B cell (primary cell): ENCODE measurements around the gene HTRA2.

Experiments used
- EZH2 ChIP-seq: IDR thresholded peaks from 2 replicates; pipeline ENCODE4 v1.6.1; 2012; ENCODE audit warnings: borderline replicate concordance, low read depth, mild to moderate bottlenecking, moderate library complexity, low read length; ENCODE audit not compliant: insufficient read depth, poor library complexity, severe bottlenecking
- TF ChIP-seq, protein P1 (sequence below): fragments of 200-600 bp; IDR thresholded peaks from one replicate; pipeline ENCODE4 v1.8.0; 2022; ENCODE audit warnings: antibody characterized with exemption, mild to moderate bottlenecking

DNA sequence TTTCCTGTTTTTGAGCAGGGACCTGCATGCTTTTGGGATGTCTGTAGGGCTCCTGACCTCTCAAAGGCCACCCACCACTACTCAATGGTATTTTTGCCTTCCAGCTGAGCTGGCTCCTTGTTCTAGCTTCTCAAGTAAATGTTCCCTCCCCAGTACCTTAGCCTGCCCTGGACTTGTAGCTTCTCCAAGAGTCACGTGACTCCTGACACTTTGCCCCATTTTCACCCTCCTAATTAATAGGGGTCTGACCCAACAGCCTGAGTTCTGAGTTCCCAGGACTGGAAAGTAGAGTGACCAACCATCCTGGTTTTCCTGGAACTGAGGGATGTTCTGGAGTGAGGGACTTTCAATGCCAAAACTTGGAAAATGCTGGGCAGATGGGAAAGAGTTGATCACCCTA, 34.3 kb upstream of the HTRA2 start:
- TF ChIP-seq, protein P1, sequence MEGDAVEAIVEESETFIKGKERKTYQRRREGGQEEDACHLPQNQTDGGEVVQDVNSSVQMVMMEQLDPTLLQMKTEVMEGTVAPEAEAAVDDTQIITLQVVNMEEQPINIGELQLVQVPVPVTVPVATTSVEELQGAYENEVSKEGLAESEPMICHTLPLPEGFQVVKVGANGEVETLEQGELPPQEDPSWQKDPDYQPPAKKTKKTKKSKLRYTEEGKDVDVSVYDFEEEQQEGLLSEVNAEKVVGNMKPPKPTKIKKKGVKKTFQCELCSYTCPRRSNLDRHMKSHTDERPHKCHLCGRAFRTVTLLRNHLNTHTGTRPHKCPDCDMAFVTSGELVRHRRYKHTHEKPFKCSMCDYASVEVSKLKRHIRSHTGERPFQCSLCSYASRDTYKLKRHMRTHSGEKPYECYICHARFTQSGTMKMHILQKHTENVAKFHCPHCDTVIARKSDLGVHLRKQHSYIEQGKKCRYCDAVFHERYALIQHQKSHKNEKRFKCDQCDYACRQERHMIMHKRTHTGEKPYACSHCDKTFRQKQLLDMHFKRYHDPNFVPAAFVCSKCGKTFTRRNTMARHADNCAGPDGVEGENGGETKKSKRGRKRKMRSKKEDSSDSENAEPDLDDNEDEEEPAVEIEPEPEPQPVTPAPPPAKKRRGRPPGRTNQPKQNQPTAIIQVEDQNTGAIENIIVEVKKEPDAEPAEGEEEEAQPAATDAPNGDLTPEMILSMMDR = no peak
- TF ChIP-seq EZH2 = no peak
